ENCODE results near the gene KCNH2.

The KCNH2 gene

DNA sequence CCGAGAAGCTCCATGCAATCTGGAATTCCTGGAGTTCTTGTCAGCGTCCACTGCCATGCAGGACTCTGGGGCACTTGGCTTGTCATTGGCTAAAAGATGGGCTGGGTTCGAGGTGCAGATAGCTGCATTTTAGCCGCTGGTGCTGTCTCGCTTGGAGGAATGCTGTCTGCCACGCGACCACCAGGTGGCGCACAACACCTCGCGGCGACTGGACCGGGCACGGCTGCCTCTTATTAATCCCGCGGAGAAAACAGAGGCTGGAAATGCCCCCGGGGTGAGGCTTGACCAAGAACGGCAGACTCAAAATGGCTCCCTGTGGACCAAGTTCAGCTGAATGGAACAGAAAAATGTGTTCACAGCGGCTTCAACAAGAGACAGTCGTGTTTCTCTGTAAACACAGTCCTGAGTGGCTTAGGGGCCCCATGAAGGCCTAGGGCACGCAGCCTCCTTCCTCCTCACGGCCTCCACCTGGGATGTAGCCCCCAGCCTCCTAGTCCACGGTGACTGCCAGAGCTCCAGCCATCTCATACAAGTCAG lies 79.6 kb downstream of the KCNH2 start:
- no peak for FAIRE-seq

DNA sequence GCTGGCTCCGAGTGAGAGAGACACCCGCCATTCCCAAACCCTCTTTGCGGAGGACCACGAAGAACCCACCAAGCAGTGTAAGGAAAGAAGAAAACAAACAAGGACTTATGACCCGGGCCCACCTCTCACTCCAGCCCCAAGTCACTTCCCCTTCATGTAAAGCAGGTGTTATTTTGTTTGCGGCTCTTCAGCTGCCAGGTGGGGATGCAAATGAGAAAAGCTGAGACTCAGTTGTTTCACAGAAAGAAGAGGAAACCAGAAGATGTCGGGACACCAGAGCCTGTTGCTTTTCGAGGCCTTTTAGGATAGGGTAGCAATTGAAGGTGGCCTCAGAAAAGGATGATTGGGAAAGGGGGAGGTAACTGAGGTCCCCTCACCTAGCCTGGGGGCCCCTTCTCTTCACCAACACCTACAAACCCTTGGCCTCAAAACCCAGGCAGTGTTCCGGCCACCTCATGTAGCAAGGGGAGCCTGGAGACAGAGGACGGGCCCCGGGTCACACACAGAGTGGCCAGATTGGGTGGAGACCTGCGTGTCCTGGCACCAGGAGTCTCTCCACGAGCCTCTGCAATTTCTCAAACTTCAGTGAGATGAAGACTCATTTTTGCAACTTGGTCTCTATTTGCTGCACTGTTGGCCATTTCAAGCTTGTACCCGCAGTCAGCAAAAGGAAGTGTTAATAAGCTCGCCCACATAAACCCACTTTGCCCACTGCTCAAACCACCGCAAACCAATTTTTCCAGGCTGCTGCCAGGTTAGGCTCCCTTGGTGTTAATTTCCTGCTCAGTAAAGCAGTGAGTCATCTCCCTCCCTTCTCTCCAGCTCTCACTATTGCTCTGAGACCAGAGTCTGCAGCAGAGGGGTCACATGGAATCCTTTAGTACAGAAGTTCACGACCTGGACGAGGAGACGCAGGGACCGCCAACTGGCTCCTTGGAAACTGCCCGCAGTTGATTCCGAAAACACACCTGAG lies 80.3 kb downstream of the KCNH2 start:
- FAIRE-seq = no peak

DNA sequence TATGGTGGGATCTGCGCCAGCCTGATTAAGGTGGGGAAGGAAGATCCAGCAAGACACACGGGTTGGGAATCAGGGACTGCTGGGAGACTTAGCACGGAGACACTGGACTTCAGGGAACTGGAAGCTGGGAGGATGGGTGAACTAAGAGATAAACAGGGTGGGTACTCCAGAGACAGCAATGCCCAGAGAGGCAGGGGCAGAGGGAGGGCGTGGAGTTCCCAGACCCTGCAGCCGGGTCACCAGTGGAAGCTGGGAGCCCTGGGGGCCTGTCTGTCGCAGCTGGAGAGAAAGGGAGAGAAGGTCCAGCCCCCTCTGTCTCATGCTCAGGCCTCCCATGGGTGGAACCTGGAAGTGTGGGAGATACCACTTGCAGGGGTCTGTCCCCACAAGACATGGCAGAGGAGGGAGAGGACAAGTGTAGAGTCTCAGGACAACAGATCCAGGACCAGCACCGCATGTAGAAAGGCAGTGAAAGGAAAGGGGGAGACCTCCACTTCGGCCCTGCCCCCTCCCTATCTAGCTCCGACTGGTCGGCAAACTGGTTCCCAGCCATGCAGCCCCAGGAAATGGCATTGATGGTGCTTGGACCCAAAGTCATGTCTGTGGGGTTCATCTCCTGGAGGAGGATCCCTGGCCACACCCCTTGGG lies 81.4 kb downstream of the KCNH2 start:
- FAIRE-seq = no peak

- no peak for FAIRE-seq
Measured at GRCh38 chr7:150895809-150896208, 82.3 kb downstream of the KCNH2 start.

Data from islet of Langerhans (tissue), 1 donor.